Activated naive CD8-positive, alpha-beta T cell (primary cell): ENCODE results near the gene SEMA4D.

Experiments
- H3K27ac Mint-ChIP-seq: one replicate; pipeline ENCODE4 v1.8.0; 2021; ENCODE audit warnings: mixed read lengths
- H3K27me3 Mint-ChIP-seq: one replicate; pipeline ENCODE4 v1.8.0; 2021; ENCODE audit warnings: mixed read lengths
- H3K36me3 Mint-ChIP-seq: one replicate; pipeline ENCODE4 v1.8.0; 2021; ENCODE audit warnings: mixed read lengths
- H3K4me1 Mint-ChIP-seq: one replicate; pipeline ENCODE4 v1.8.0; 2021; ENCODE audit warnings: low read depth, mixed read lengths
- H3K4me3 Mint-ChIP-seq: one replicate; pipeline ENCODE4 v1.8.0; 2021; ENCODE audit warnings: mild to moderate bottlenecking, mixed read lengths
- H3K9me3 Mint-ChIP-seq: one replicate; pipeline ENCODE4 v1.8.0; 2021; ENCODE audit warnings: low read depth, mixed read lengths

SEMA4D gene

GRCh38 chr9:89497978-89498851 is at the start of gene SEMA4D:
SEMA4D (minus strand) TSS chr9:89498113; CDS start chr9:89405456, 92,657 bp downstream.
- no peaks in the 10 kb centered on the region for H3K27me3 Mint-ChIP-seq
- peaks cover 87% of the 10 kb centered on the region for H3K4me1 Mint-ChIP-seq
- H3K36me3 Mint-ChIP-seq, result peaks cover 2% of the 10 kb centered on the region
- no peaks in the 10 kb centered on the region for H3K9me3 Mint-ChIP-seq
- H3K27ac Mint-ChIP-seq, result peak within 1 kb of the TSS; percentile 97
- peak within 1 kb of the TSS; percentile 97 for H3K4me3 Mint-ChIP-seq

- Mint-ChIP-seq H3K9me3 (peaks cover 8% of the 10 kb centered on the region), H3K36me3 (peaks cover 2% of the 10 kb centered on the region), H3K27ac (no peak overlapping the region), H3K27me3 (no peaks in the 10 kb centered on the region), H3K4me3 (no peak overlapping the region), H3K4me1 (peaks cover 43% of the 10 kb centered on the region)
Observed at GRCh38 chr9:89547000-89547399, 49.1 kb upstream of the SEMA4D start.

GRCh38 chr9:89544279-89544661 is 46.4 kb upstream of the SEMA4D start:
- Mint-ChIP-seq H3K4me1 (peaks cover 54% of the 10 kb centered on the region), H3K27me3 (no peaks in the 10 kb centered on the region), H3K9me3 (peaks cover 8% of the 10 kb centered on the region), H3K27ac (peak overlapping the region; percentile 4), H3K4me3 (no peak overlapping the region), H3K36me3 (peaks cover 2% of the 10 kb centered on the region)

GRCh38 chr9:89543621-89544278 is 45.8 kb upstream of the SEMA4D start:
- Mint-ChIP-seq H3K27me3 (no peaks in the 10 kb centered on the region), H3K9me3 (peaks cover 8% of the 10 kb centered on the region), H3K4me1 (peaks cover 54% of the 10 kb centered on the region), H3K36me3 (peaks cover 2% of the 10 kb centered on the region), H3K27ac (peak overlapping the region; percentile 4), H3K4me3 (no peak overlapping the region)

GRCh38 chr9:89543111-89543510 is 45.2 kb upstream of the SEMA4D start:
- no peak overlapping the region for H3K27ac Mint-ChIP-seq
- H3K9me3 Mint-ChIP-seq, result peaks cover 8% of the 10 kb centered on the region
- H3K27me3 Mint-ChIP-seq, result no peaks in the 10 kb centered on the region
- H3K36me3 Mint-ChIP-seq, result peaks cover 2% of the 10 kb centered on the region
- no peak overlapping the region for H3K4me3 Mint-ChIP-seq
- peaks cover 56% of the 10 kb centered on the region for H3K4me1 Mint-ChIP-seq

GRCh38 chr9:89542401-89543021 is 44.6 kb upstream of the SEMA4D start:
- Mint-ChIP-seq H3K36me3 (peaks cover 2% of the 10 kb centered on the region), H3K27me3 (no peaks in the 10 kb centered on the region), H3K4me3 (no peak overlapping the region), H3K27ac (no peak overlapping the region), H3K4me1 (peaks cover 57% of the 10 kb centered on the region), H3K9me3 (peaks cover 8% of the 10 kb centered on the region)

- H3K4me1 Mint-ChIP-seq, result peaks cover 65% of the 10 kb centered on the region
- peaks cover 8% of the 10 kb centered on the region for H3K9me3 Mint-ChIP-seq
- H3K4me3 Mint-ChIP-seq, result no peak overlapping the region
- no peaks in the 10 kb centered on the region for H3K27me3 Mint-ChIP-seq
- H3K27ac Mint-ChIP-seq, result peak overlapping the region; percentile 28
- H3K36me3 Mint-ChIP-seq, result peaks cover 2% of the 10 kb centered on the region
Observed at GRCh38 chr9:89541798-89542197, 43.9 kb upstream of the SEMA4D start.

- Mint-ChIP-seq H3K4me1 (peaks cover 85% of the 10 kb centered on the region), H3K4me3 (peak overlapping the region; percentile 48), H3K27me3 (no peaks in the 10 kb centered on the region), H3K36me3 (no peaks in the 10 kb centered on the region), H3K27ac (peak overlapping the region; percentile 85), H3K9me3 (no peaks in the 10 kb centered on the region)
Observed at GRCh38 chr9:89539374-89539773, 41.5 kb upstream of the SEMA4D start.

GRCh38 chr9:89538871-89539270 is 41.0 kb upstream of the SEMA4D start:
- H3K27ac Mint-ChIP-seq, result peak overlapping the region; percentile 85

GRCh38 chr9:89537166-89537565 is 39.3 kb upstream of the SEMA4D start:
- H3K4me3 Mint-ChIP-seq, result peak overlapping the region; percentile 81
- H3K27me3 Mint-ChIP-seq, result no peaks in the 10 kb centered on the region
- H3K27ac Mint-ChIP-seq, result peak overlapping the region; percentile 90
- H3K9me3 Mint-ChIP-seq, result no peaks in the 10 kb centered on the region
- H3K4me1 Mint-ChIP-seq, result peaks cover 93% of the 10 kb centered on the region
- H3K36me3 Mint-ChIP-seq, result no peaks in the 10 kb centered on the region

More at GRCh38 chr9:89538871-89539270, 41.0 kb upstream of the SEMA4D start:
- Mint-ChIP-seq H3K36me3 (no peaks in the 10 kb centered on the region), H3K4me1 (peaks cover 86% of the 10 kb centered on the region), H3K27me3 (no peaks in the 10 kb centered on the region), H3K9me3 (no peaks in the 10 kb centered on the region), H3K4me3 (peak overlapping the region; percentile 49)

GRCh38 chr9:89536600-89536999 is 38.7 kb upstream of the SEMA4D start:
- peak overlapping the region; percentile 90 for H3K27ac Mint-ChIP-seq
- H3K4me1 Mint-ChIP-seq, result peaks cover 94% of the 10 kb centered on the region
- H3K27me3 Mint-ChIP-seq, result no peaks in the 10 kb centered on the region
- no peaks in the 10 kb centered on the region for H3K9me3 Mint-ChIP-seq
- H3K4me3 Mint-ChIP-seq, result peak overlapping the region; percentile 81
- H3K36me3 Mint-ChIP-seq, result no peaks in the 10 kb centered on the region

- Mint-ChIP-seq H3K4me3 (peak overlapping the region; percentile 81), H3K27me3 (no peaks in the 10 kb centered on the region), H3K36me3 (no peaks in the 10 kb centered on the region), H3K9me3 (no peaks in the 10 kb centered on the region), H3K4me1 (peaks cover 94% of the 10 kb centered on the region), H3K27ac (peak overlapping the region; percentile 90)
Observed at GRCh38 chr9:89536145-89536574, 38.2 kb upstream of the SEMA4D start.

GRCh38 chr9:89535461-89535860 is 37.5 kb upstream of the SEMA4D start:
- Mint-ChIP-seq H3K4me3 (peak overlapping the region; percentile 81), H3K9me3 (no peaks in the 10 kb centered on the region), H3K27me3 (no peaks in the 10 kb centered on the region), H3K27ac (peak overlapping the region; percentile 90), H3K36me3 (no peaks in the 10 kb centered on the region), H3K4me1 (peaks cover 96% of the 10 kb centered on the region)

GRCh38 chr9:89534515-89535287 is 36.8 kb upstream of the SEMA4D start:
- no peaks in the 10 kb centered on the region for H3K9me3 Mint-ChIP-seq
- H3K4me1 Mint-ChIP-seq, result peaks cover 99% of the 10 kb centered on the region
- no peaks in the 10 kb centered on the region for H3K36me3 Mint-ChIP-seq
- peak overlapping the region; percentile 81 for H3K4me3 Mint-ChIP-seq
- peak overlapping the region; percentile 90 for H3K27ac Mint-ChIP-seq
- H3K27me3 Mint-ChIP-seq, result no peaks in the 10 kb centered on the region
